HepG2 (cell line): ENCODE results near the gene TFAP2C. TPM values are rescaled to one million over a fixed set of nuclear protein-coding genes. Genes with fewer than 3 reads are reported as not detected.

Source experiments
- DNMT1 ChIP-seq: sonication (generic); formaldehyde crosslinking; IDR thresholded peaks from 2 replicates; pipeline ENCODE4 v1.5.1; 2020; ENCODE audit warnings: mild to moderate bottlenecking, missing genetic modification reagents
- E2F5 ChIP-seq: sonication (generic); formaldehyde crosslinking; conservative IDR thresholded peaks from 2 replicates; pipeline ENCODE4 v1.4.0; 2020; ENCODE audit warnings: missing genetic modification reagents
- ZBTB40 ChIP-seq, 2 experiments: fragments of 450-650 bp in 1 of 2; sonication (generic) in 1 of 2; formaldehyde crosslinking in 1 of 2; IDR thresholded peaks; 2 replicates each; pipeline versions ENCODE4 v1.6.1 to v1.8.0; 2016 to 2022; ENCODE audit warnings: antibody characterized with exemption in 1 of 2, mild to moderate bottlenecking in 1 of 2, missing genetic modification reagents in 1 of 2
- ZNF263 ChIP-seq: sonication (generic); formaldehyde crosslinking; IDR thresholded peaks from 2 replicates; pipeline ENCODE4 v1.4.0; 2020; ENCODE audit warnings: missing genetic modification reagents
- ZNF318 ChIP-seq: sonication (generic); formaldehyde crosslinking; IDR thresholded peaks from 2 replicates; pipeline ENCODE4 v1.4.0; 2020; ENCODE audit warnings: mild to moderate bottlenecking, missing genetic modification reagents
- ZNF530 ChIP-seq: sonication (generic); formaldehyde crosslinking; IDR thresholded peaks from 2 replicates; pipeline ENCODE4 v1.5.0; 2020; ENCODE audit warnings: low read depth, mild to moderate bottlenecking, missing genetic modification reagents
- ZNF644 ChIP-seq: IDR thresholded peaks from 2 replicates; pipeline ENCODE4 v1.6.1; 2016; ENCODE audit warnings: low read depth
- ZNF703 ChIP-seq: sonication (generic); formaldehyde crosslinking; IDR thresholded peaks from 2 replicates; pipeline ENCODE4 v1.5.1; 2020; ENCODE audit warnings: missing genetic modification reagents, mild to moderate bottlenecking, moderate library complexity, borderline replicate concordance
- polyA plus RNA-seq, 8 experiments: library from polyadenylated mRNA; depleted of rRNA in 3 of 8; stranded (reverse) in 7 of 8; unstranded in 1 of 8; fragments of >200 nt; fragmentation: Illumina TruSeq in 4 of 8; extraction: Trizol in 4 of 8; gene quantifications; 2 replicates each; pipeline versions ENCODE4 v1.2.1 to v1.2.3, GENCODE V29; 2011 to 2016; ENCODE audit warnings: low read depth in 4 of 8, missing spikeins in 1 of 8, mixed read lengths in 1 of 8; ENCODE audit not compliant: insufficient read depth in 1 of 8
- total RNA-seq, 5 experiments: library from RNA; depleted of rRNA; stranded (reverse); fragments of >200 nt; fragmentation: Illumina TruSeq; extraction: Trizol; gene quantifications; 2 replicates each; pipeline ENCODE4 v1.2.3, GENCODE V29; 2016; ENCODE audit warnings: low read depth in 1 of 5
- TF ChIP-seq, protein P1 (sequence below): sonication (generic); formaldehyde crosslinking; IDR thresholded peaks from 2 replicates; pipeline ENCODE4 v1.8.1; 2022; ENCODE audit warnings: mild to moderate bottlenecking, missing genetic modification reagents

The TFAP2C gene
- total and polyA plus RNA-seq, 2 of the 13 experiments (the other 11 are each of a cell fraction or from before 2014, with no cell fraction given): not detected

DNA sequence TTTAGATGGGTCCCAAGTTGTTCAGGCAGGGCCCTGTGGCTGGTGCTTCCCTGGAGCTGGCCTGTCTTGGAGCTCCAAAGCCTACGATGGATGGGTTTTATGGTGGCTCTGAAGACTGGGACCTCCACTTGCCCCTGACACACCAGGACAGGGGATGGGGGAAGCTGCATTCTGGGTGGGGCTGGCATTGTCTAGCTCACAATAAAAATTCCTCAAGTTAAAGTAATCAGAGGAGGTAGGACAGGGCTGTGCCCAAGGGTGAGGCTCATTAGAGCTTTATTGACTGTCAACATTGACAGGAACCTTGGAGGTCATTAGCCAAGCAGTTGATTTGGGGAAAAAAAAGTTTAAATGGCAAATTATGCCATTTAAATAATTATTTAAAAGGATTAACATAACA, 35.7 kb downstream of the TFAP2C start (continued):
- TF ChIP-seq ZBTB40 (IDR thresholded peaks at IDR 0.05) (no peak), ZBTB40 (CRISPR knock-in tag; IDR thresholded peaks at IDR 0.05) (no peak), ZNF703 (no peak), ZNF318 (CRISPR knock-in tag) (no peak), DNMT1 (CRISPR knock-in tag) (no peak), E2F5 (CRISPR knock-in tag) (no peak), ZNF263 (CRISPR knock-in tag) (no peak), ZNF644 (CRISPR knock-in tag) (no peak), ZNF530 (CRISPR knock-in tag) (no peak)
- TF ChIP-seq, protein P1, sequence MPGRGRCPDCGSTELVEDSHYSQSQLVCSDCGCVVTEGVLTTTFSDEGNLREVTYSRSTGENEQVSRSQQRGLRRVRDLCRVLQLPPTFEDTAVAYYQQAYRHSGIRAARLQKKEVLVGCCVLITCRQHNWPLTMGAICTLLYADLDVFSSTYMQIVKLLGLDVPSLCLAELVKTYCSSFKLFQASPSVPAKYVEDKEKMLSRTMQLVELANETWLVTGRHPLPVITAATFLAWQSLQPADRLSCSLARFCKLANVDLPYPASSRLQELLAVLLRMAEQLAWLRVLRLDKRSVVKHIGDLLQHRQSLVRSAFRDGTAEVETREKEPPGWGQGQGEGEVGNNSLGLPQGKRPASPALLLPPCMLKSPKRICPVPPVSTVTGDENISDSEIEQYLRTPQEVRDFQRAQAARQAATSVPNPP (CRISPR knock-in tag): no peak
